B cell (primary cell): ENCODE results near the gene SLIT3. TPM values are rescaled to one million over a fixed set of nuclear protein-coding genes. Genes with fewer than 3 reads are reported as not detected.

Experiments used
- ATAC-seq: fragments of 200-7000 bp; cut with Tn5 transposase; one replicate; pipeline ENCODE4 v1.10.0; 2021; ENCODE audit warnings: low read depth, mild to moderate bottlenecking, moderate number of reproducible peaks, moderate library complexity
- CTCF ChIA-PET: fragments of 350-600 bp; sonication (Branson Sonifier 250); formaldehyde crosslinking; loops from one replicate; lab custom pipeline; 2021; ENCODE audit warnings: antibody characterized with exemption, inconsistent platforms; lab: Charles Lee
- POLR2A ChIA-PET: fragments of 350-600 bp; sonication (Branson Sonifier 250); formaldehyde crosslinking; loops from one replicate; lab custom pipeline; 2021; ENCODE audit warnings: antibody characterized with exemption; lab: Charles Lee
- DNase-seq: peaks from one replicate; pipeline ENCODE4 v3.0.0; 2013
- H2AFZ ChIP-seq: 2 replicates; pipeline ENCODE4 v1.6.1; 2012; ENCODE audit warnings: mild to moderate bottlenecking, low read depth, low read length; ENCODE audit not compliant: insufficient read depth, poor library complexity, severe bottlenecking
- H3K27ac ChIP-seq, 2 donors: 1 replicate in 1 of 2; 2 replicates in 1 of 2; pipeline ENCODE4 v1.5.1; 2012 to 2013; ENCODE audit warnings: low read length in 2 of 2, mild to moderate bottlenecking in 2 of 2, moderate library complexity in 1 of 2
- H3K27me3 ChIP-seq, 4 experiments: fragments of 200-600 bp in 1 of 4; sonication (generic) in 1 of 4; replicated peaks in 1 of 4; 1 replicate in 2 of 4; 2 replicates in 2 of 4; pipeline versions ENCODE4 v1.6.1 to v1.7.0; 2013 to 2016; ENCODE audit warnings: low read length in 3 of 4, mild to moderate bottlenecking in 2 of 4, mixed read lengths in 1 of 4, moderate library complexity in 1 of 4; ENCODE audit not compliant: insufficient read depth in 4 of 4, control insufficient read depth in 3 of 4; ENCODE audit errors: control extremely low read depth in 1 of 4
- H3K36me3 ChIP-seq, 2 experiments: replicated peaks in 1 of 2; 1 replicate in 1 of 2; 2 replicates in 1 of 2; pipeline versions ENCODE4 v1.6.1 to v1.7.1; 2013; ENCODE audit warnings: low read length in 1 of 2; ENCODE audit not compliant: insufficient read depth in 2 of 2, control insufficient read depth in 1 of 2; ENCODE audit errors: control extremely low read depth in 1 of 2, extremely low read depth in 1 of 2
- H3K4me1 ChIP-seq, 2 donors: fragments of 200-600 bp in 1 of 2; sonication (generic) in 1 of 2; 1 replicate in 1 of 2; 2 replicates in 1 of 2; pipeline versions ENCODE4 v1.5.1 to v1.6.1; 2013 to 2017; ENCODE audit warnings: low read length in 2 of 2; ENCODE audit not compliant: control insufficient read depth in 2 of 2, insufficient read depth in 2 of 2
- H3K4me2 ChIP-seq: replicated peaks from 2 replicates; pipeline ENCODE3; 2012; ENCODE audit warnings: mild to moderate bottlenecking, low read depth, low read length; ENCODE audit not compliant: poor library complexity, severe bottlenecking
- H3K4me3 ChIP-seq, 5 experiments: fragments of 200-600 bp in 1 of 5; sonication (generic) in 1 of 5; 1 replicate in 3 of 5; 2 replicates in 2 of 5; pipeline versions ENCODE4 v1.5.1 to v1.7.0; 2011 to 2016; ENCODE audit warnings: low read length in 4 of 5, mild to moderate bottlenecking in 4 of 5, low read depth in 2 of 5, control low read depth in 1 of 5, moderate library complexity in 1 of 5; ENCODE audit not compliant: insufficient read depth in 1 of 5; ENCODE audit errors: control extremely low read depth in 1 of 5, extremely low read depth in 1 of 5
- H3K79me2 ChIP-seq: fragments of 200-600 bp; sonication (generic); one replicate; pipeline ENCODE4 v1.6.0; 2016; ENCODE audit warnings: low read length; ENCODE audit not compliant: control insufficient read depth, insufficient read depth
- H3K9ac ChIP-seq: fragments of 200-600 bp; sonication (generic); 2 replicates; pipeline ENCODE4 v1.6.1; 2017; ENCODE audit warnings: mild to moderate bottlenecking, low read length, moderate library complexity
- H3K9me3 ChIP-seq, 3 donors: one replicate each; pipeline versions ENCODE4 v1.6.1 to v1.7.1; 2013; ENCODE audit warnings: low read length in 2 of 3; ENCODE audit not compliant: control insufficient read depth in 2 of 3, insufficient read depth in 1 of 3; ENCODE audit errors: control extremely low read depth in 1 of 3
- H4K20me1 ChIP-seq: 2 replicates; pipeline ENCODE4 v1.6.0; 2012; ENCODE audit warnings: mild to moderate bottlenecking, low read length; ENCODE audit not compliant: insufficient read depth, control insufficient read depth, poor library complexity, severe bottlenecking
- H3K27ac Mint-ChIP-seq: one replicate; pipeline ENCODE4 v1.8.0; 2021; ENCODE audit warnings: mixed read lengths
- H3K27me3 Mint-ChIP-seq: one replicate; pipeline ENCODE4 v1.8.0; 2021; ENCODE audit warnings: mixed read lengths
- H3K4me1 Mint-ChIP-seq: one replicate; pipeline ENCODE4 v1.8.0; 2021; ENCODE audit warnings: mixed read lengths
- H3K4me3 Mint-ChIP-seq: one replicate; pipeline ENCODE4 v1.8.0; 2021; ENCODE audit warnings: mixed read lengths
- H3K9me3 Mint-ChIP-seq: one replicate; pipeline ENCODE4 v1.8.0; 2022; ENCODE audit warnings: mixed read lengths; ENCODE audit not compliant: insufficient read depth
- EZH2 ChIP-seq: IDR thresholded peaks from 2 replicates; pipeline ENCODE4 v1.6.1; 2012; ENCODE audit warnings: borderline replicate concordance, low read depth, mild to moderate bottlenecking, moderate library complexity, low read length; ENCODE audit not compliant: insufficient read depth, poor library complexity, severe bottlenecking
- WGBS: methylation state at CpG from one replicate; pipeline ENCODE4 v1.1.5; 2013; ENCODE audit warnings: missing lambda C conversion rate; ENCODE audit not compliant: insufficient coverage; 5-methylcytosine and 5-hydroxymethylcytosine counted together
- intact Hi-C: fragments of 100-400 bp; cut with micrococcal nuclease; formaldehyde crosslinking; loops from one replicate; pipeline ENCODE4 v1.10.0; 2022
- polyA plus RNA-seq: library from polyadenylated mRNA; depleted of rRNA; stranded (reverse); fragments of >200 nt; gene quantifications from 2 replicates; pipeline ENCODE4 v1.2.3, GENCODE V29; 2012
- total RNA-seq, 2 donors: library from RNA; stranded (reverse); fragments of 120-200 nt in 1 of 2; gene quantifications; 1 replicate in 1 of 2; 2 replicates in 1 of 2; pipeline versions ENCODE4 v1.2.3 to v1.2.4, GENCODE V29; 2013 to 2022
- TF ChIP-seq, protein P1 (sequence below): fragments of 200-600 bp; IDR thresholded peaks from one replicate; pipeline ENCODE4 v1.8.0; 2022; ENCODE audit warnings: antibody characterized with exemption, mild to moderate bottlenecking

The SLIT3 gene
- total and polyA plus RNA-seq, 2 donors (not counting 1 experiment from before 2014, with no cell fraction given): not detected

DNA sequence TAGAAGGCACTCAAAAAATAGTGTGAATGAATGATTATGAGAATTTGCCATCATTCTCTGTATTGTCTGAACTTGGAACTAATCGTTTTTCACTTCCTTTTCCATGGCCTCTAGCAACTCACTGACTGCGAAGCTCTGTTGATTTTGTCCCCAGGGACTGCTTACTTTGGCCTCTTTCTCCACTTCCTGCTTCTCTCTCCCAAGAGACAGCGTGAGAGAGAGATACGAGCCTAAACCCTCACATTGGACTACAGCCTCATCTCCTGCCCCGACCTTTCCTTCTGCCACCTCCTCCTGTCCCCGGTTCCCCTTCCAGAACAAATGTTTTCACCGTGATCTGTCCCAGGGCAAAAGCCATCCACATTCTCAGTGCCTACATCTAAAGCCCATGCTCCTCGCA lies 421.0 kb downstream of the SLIT3 start:
- Histone ChIP-seq H3K27ac (no peak overlapping the region), H3K4me3 (no peak overlapping the region), H3K79me2 (no peaks in the 10 kb centered on the region), H3K27me3 (peaks cover 0 to 27% (median 9%) of the 10 kb centered on the region in 4 experiments), H3K9me3 (peaks cover 0 to 8% (median 0%) of the 10 kb centered on the region in 3 donors), H3K36me3 (no peaks in the 10 kb centered on the region), H3K4me1 (peaks cover 14 to 23% of the 10 kb centered on the region in 2 donors), H2AFZ (no peak overlapping the region), H3K9ac (no peak overlapping the region), H4K20me1 (no peaks in the 10 kb centered on the region), H3K4me2 (peak overlapping the region; percentile 7)
- ChIA-PET POLR2A (no interaction called here), CTCF (no interaction called here)
- H3K4me3 Mint-ChIP-seq: peak overlapping the region; percentile 5
- intact Hi-C loops: no loop called here
- peak; percentile 79 for ATAC-seq
- no peak overlapping the region for H3K27ac Mint-ChIP-seq
- H3K9me3 Mint-ChIP-seq: peaks cover 2% of the 10 kb centered on the region
- WGBS: 21% methylated on average over 8 of the region's 8 CpGs
- DNase-seq: peak; percentile 35
- H3K4me1 Mint-ChIP-seq: peaks cover 21% of the 10 kb centered on the region
- TF ChIP-seq, protein P1, sequence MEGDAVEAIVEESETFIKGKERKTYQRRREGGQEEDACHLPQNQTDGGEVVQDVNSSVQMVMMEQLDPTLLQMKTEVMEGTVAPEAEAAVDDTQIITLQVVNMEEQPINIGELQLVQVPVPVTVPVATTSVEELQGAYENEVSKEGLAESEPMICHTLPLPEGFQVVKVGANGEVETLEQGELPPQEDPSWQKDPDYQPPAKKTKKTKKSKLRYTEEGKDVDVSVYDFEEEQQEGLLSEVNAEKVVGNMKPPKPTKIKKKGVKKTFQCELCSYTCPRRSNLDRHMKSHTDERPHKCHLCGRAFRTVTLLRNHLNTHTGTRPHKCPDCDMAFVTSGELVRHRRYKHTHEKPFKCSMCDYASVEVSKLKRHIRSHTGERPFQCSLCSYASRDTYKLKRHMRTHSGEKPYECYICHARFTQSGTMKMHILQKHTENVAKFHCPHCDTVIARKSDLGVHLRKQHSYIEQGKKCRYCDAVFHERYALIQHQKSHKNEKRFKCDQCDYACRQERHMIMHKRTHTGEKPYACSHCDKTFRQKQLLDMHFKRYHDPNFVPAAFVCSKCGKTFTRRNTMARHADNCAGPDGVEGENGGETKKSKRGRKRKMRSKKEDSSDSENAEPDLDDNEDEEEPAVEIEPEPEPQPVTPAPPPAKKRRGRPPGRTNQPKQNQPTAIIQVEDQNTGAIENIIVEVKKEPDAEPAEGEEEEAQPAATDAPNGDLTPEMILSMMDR: no peak
- TF ChIP-seq EZH2: no peak
- peaks cover 32% of the 10 kb centered on the region for H3K27me3 Mint-ChIP-seq

DNA sequence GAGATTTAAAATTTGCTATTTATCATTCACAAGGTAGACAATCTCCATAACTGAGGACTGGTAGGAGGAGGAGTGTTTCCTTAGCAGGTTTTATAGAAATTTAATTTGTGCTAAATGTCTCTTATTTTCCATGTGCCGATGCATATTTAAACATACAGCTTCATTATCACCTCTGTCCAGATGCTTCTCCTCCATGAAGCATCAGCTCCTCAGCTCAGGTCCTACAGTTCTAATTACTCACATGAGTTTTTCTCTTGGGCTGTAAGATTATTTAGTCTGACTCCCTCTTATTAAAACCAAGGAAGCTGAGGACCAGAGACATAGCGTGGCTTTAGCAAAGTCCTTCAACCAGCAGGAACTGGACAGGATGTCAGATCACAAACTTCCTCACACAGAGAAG lies 421.6 kb downstream of the SLIT3 start:
- Histone ChIP-seq H3K36me3 (no peaks in the 10 kb centered on the region), H2AFZ (no peak overlapping the region), H3K9ac (no peak overlapping the region), H3K27ac (no peak overlapping the region), H3K4me2 (no peak overlapping the region), H3K9me3 (peaks cover 0 to 8% (median 0%) of the 10 kb centered on the region in 3 donors), H3K4me3 (no peak overlapping the region), H3K27me3 (peaks cover 0 to 33% (median 9%) of the 10 kb centered on the region in 4 experiments), H3K79me2 (no peaks in the 10 kb centered on the region), H3K4me1 (peaks cover 14 to 23% of the 10 kb centered on the region in 2 donors), H4K20me1 (no peaks in the 10 kb centered on the region)
- no peak overlapping the region for H3K4me3 Mint-ChIP-seq
- peaks cover 2% of the 10 kb centered on the region for H3K9me3 Mint-ChIP-seq
- 78% methylated on average over 1 of the region's 2 CpGs for WGBS
- intact Hi-C loops: no loop called here
- DNase-seq (no peak), ATAC-seq (no peak)
- no peak overlapping the region for H3K27ac Mint-ChIP-seq
- H3K4me1 Mint-ChIP-seq: peaks cover 21% of the 10 kb centered on the region
- TF ChIP-seq, protein P1: no peak
- no peak for TF ChIP-seq EZH2
- POLR2A ChIA-PET: no interaction called here
- CTCF ChIA-PET: no interaction called here
- H3K27me3 Mint-ChIP-seq: peaks cover 32% of the 10 kb centered on the region
